HG02798 (cell line): ENCODE measurements around the gene PCDHGA4.
"Not testable (repeated sequence)": the region's sequence is repeated elsewhere in the genome, so short reads cannot be mapped to it uniquely, and the experiment has no call there.

Source experiments
- ATAC-seq: cut with Tn5 transposase; IDR thresholded peaks from one replicate; pipeline ENCODE4 v1.9.1; 2021; ENCODE audit warnings: mild to moderate bottlenecking; ENCODE audit not compliant: unreplicated experiment, poor library complexity

The PCDHGA4 gene

GRCh38 chr5:141346017-141346416 is 8.8 kb upstream of the PCDHGA4 start:
- ATAC-seq: not testable (repeated sequence)

GRCh38 chr5:141349917-141350619 is 4.8 kb upstream of the PCDHGA4 start, which contains the start of gene PCDHGB1:
Gene PCDHGB1 (plus strand): TSS chr5:141350099. CDS start chr5:141350261, 162 bp downstream.
- ATAC-seq: no peak

GRCh38 chr5:141351591-141351990 is 3.2 kb upstream of the PCDHGA4 start:
- ATAC-seq: no peak

- ATAC-seq: no peak
Observed at GRCh38 chr5:141355641-141356040, 820 bp downstream of the PCDHGA4 start.

- no peak for ATAC-seq
Observed at GRCh38 chr5:141356133-141356532, 1.3 kb downstream of the PCDHGA4 start.

- no peak for ATAC-seq
Observed at GRCh38 chr5:141356950-141357349, 2.1 kb downstream of the PCDHGA4 start.

GRCh38 chr5:141359790-141360426 is 5.1 kb downstream of the PCDHGA4 start, which contains the start of gene PCDHGB2:
Gene PCDHGB2 (plus strand): TSS chr5:141359994. CDS start chr5:141360136, 142 bp downstream.
- no peak for ATAC-seq

GRCh38 chr5:141360685-141361084 is 5.9 kb downstream of the PCDHGA4 start:
- ATAC-seq: no peak

- ATAC-seq: no peak
Observed at GRCh38 chr5:141362719-141363118, 7.9 kb downstream of the PCDHGA4 start.

- no peak for ATAC-seq
Observed at GRCh38 chr5:141363952-141364660, 9.3 kb downstream of the PCDHGA4 start, which contains the start of gene PCDHGA5. Gene PCDHGA5 (plus strand): TSS chr5:141364162. CDS start chr5:141364331, 169 bp downstream.

- ATAC-seq: no peak
Observed at GRCh38 chr5:141366016-141366896, 11.4 kb downstream of the PCDHGA4 start.

- ATAC-seq: peak; percentile 91
Observed at GRCh38 chr5:141369994-141370848, 15.4 kb downstream of the PCDHGA4 start, which contains the start of gene PCDHGB3. Gene PCDHGB3 (plus strand): TSS chr5:141370242. CDS start chr5:141370395, 153 bp downstream.

GRCh38 chr5:141371572-141372475 is 17.0 kb downstream of the PCDHGA4 start:
- ATAC-seq: no peak

- ATAC-seq: no peak
Observed at GRCh38 chr5:141373673-141374317, 19.0 kb downstream of the PCDHGA4 start, which contains the start of gene PCDHGA6. Gene PCDHGA6 (plus strand): TSS chr5:141373891. CDS start chr5:141374084, 193 bp downstream.

GRCh38 chr5:141374627-141375026 is 19.8 kb downstream of the PCDHGA4 start:
- no peak for ATAC-seq

GRCh38 chr5:141375444-141376155 is 20.8 kb downstream of the PCDHGA4 start:
- ATAC-seq: not testable (repeated sequence)
